ENCODE measurements around the gene EML6. TPM values are rescaled to one million over a fixed set of nuclear protein-coding genes. Genes with fewer than 3 reads are reported as not detected.

EML6 gene
- total RNA-seq, 1 experiment from 2014 or later = 1.5 TPM

GRCh38 chr2:54726940-54727339 lies 3.5 kb downstream of the EML6 start:
- no peaks in the 10 kb centered on the region for H3K9me3 ChIP-seq (ENCODE audit: control insufficient read depth, low read depth, low read length)
- H3K9ac ChIP-seq (ENCODE audit: extremely low read depth, insufficient read length, low read length) = no peak overlapping the region
- Mint-ChIP-seq H3K27ac (no peak overlapping the region), H3K27me3 (ENCODE audit: low read depth) (peaks cover 53% of the 10 kb centered on the region), H3K4me3 (no peak overlapping the region), H3K9me3 (no peaks in the 10 kb centered on the region; a peak in 1 of 5 replicates), H3K4me1 (peaks cover 10 to 14% of the 10 kb centered on the region in 2 experiments), H3K36me3 (ENCODE audit: insufficient read depth in 1 of 3, low read depth in 3 of 3) (peaks cover 0 to 2% (median 0%) of the 10 kb centered on the region in 3 experiments; a peak in 1 of 7 replicates)
- H3T11ph ChIP-seq (ENCODE audit: low read length) = no peak overlapping the region
- no peak overlapping the region for H4K8ac ChIP-seq (replicated peaks; ENCODE audit: insufficient read length, low read depth, low read length)
- H2BK20ac ChIP-seq (ENCODE audit: low read depth, low read length, poor library complexity, severe bottlenecking) = no peak overlapping the region
- no peak overlapping the region for H3K14ac ChIP-seq (ENCODE audit: insufficient read depth, low read length)
- no peaks in the 10 kb centered on the region for H4K20me1 ChIP-seq (ENCODE audit: control insufficient read depth, insufficient read depth, insufficient read length)
- no peak overlapping the region for H3K23ac ChIP-seq (ENCODE audit: insufficient read length, low read depth, low read length)
- no CpG with 5 or more reads among the region's 2 CpGs for WGBS (ENCODE audit: extremely low coverage, insufficient read length, low lambda C conversion rate)
- no peaks in the 10 kb centered on the region for H3K4me1 ChIP-seq (ENCODE audit: insufficient read depth, low read length)
- no peak overlapping the region for H2AFZ ChIP-seq (ENCODE audit: low read length)
- H2BK120ac ChIP-seq (ENCODE audit: low read depth, low read length, poor library complexity, severe bottlenecking) = no peak overlapping the region
- H3K23me2 ChIP-seq (ENCODE audit: insufficient read length, low read depth, low read length, poor library complexity, severe bottlenecking) = peaks cover 20% of the 10 kb centered on the region
- no peak overlapping the region for H2BK12ac ChIP-seq (ENCODE audit: insufficient read length, low read depth, low read length)
- H3K18ac ChIP-seq (ENCODE audit: insufficient read length, low read depth, low read length) = no peak overlapping the region
- no peak for TF ChIP-seq CTCF (conservative IDR thresholded peaks at IDR 0.05)
- no peaks in the 10 kb centered on the region for H3K79me1 ChIP-seq (ENCODE audit: insufficient read depth, low read depth, low read length, poor library complexity, severe bottlenecking)
- no peak for DNase-seq
- no peak overlapping the region for H3K4me2 ChIP-seq (ENCODE audit: insufficient read depth, insufficient read length, low read length)
- no peak overlapping the region for H2BK5ac ChIP-seq (ENCODE audit: insufficient read length, low read length)
- H4K91ac ChIP-seq (ENCODE audit: insufficient read length, low read depth, low read length) = no peak overlapping the region
- no peak overlapping the region for H3K56ac ChIP-seq (ENCODE audit: insufficient read length, low read depth, low read length)
- no peak overlapping the region for H2AK5ac ChIP-seq (ENCODE audit: insufficient read length, low read length)
- no peak overlapping the region for H2BK15ac ChIP-seq (ENCODE audit: low read depth, low read length)
- no peak overlapping the region for H3K4ac ChIP-seq (ENCODE audit: low read depth, low read length)
- H3K79me2 ChIP-seq (ENCODE audit: insufficient read depth, low read length) = no peaks in the 10 kb centered on the region
- no peak overlapping the region for H3K27ac ChIP-seq (ENCODE audit: insufficient read length, low read depth, low read length)
- H4K5ac ChIP-seq (ENCODE audit: insufficient read length, low read depth, low read length) = no peak overlapping the region
- H3K27me3 ChIP-seq (ENCODE audit: insufficient read depth, low read length) = peaks cover 25% of the 10 kb centered on the region
